Central memory CD8-positive, alpha-beta T cell (primary cell): Measurements from ENCODE around the gene POLR2C.
A peak's percentile ranks its signal among the peaks of the same experiment; 100 is the strongest.

Experiments
- ATAC-seq: fragments of 150-1000 bp; cut with Tn5 transposase; replicated peaks from 2 replicates; pipeline ENCODE4 v1.10.0; 2022; ENCODE audit warnings: mild to moderate bottlenecking, moderate FRiP score, moderate number of reproducible peaks; ENCODE audit not compliant: poor library complexity, severe bottlenecking; ENCODE audit errors: extremely low read depth
- DNase-seq, 2 donors: peaks; one replicate each; pipeline ENCODE4 v3.0.0; 2021; ENCODE audit warnings: low spot score in 2 of 2
- H3K27ac Mint-ChIP-seq: one replicate; pipeline ENCODE4 v1.8.0; 2022; ENCODE audit warnings: low read depth, mild to moderate bottlenecking, moderate library complexity, mixed read lengths
- H3K27me3 Mint-ChIP-seq: one replicate; pipeline ENCODE4 v1.8.0; 2022; ENCODE audit warnings: mixed read lengths
- H3K36me3 Mint-ChIP-seq: one replicate; pipeline ENCODE4 v1.8.0; 2022; ENCODE audit warnings: mild to moderate bottlenecking, moderate library complexity, mixed read lengths; ENCODE audit not compliant: insufficient read depth
- H3K4me1 Mint-ChIP-seq: one replicate; pipeline ENCODE4 v1.8.0; 2022; ENCODE audit warnings: mixed read lengths
- H3K4me3 Mint-ChIP-seq: one replicate; pipeline ENCODE4 v1.8.0; 2022; ENCODE audit warnings: mild to moderate bottlenecking, moderate library complexity, mixed read lengths
- H3K9me3 Mint-ChIP-seq: one replicate; pipeline ENCODE4 v1.8.0; 2022; ENCODE audit warnings: mixed read lengths

Gene POLR2C

DNA sequence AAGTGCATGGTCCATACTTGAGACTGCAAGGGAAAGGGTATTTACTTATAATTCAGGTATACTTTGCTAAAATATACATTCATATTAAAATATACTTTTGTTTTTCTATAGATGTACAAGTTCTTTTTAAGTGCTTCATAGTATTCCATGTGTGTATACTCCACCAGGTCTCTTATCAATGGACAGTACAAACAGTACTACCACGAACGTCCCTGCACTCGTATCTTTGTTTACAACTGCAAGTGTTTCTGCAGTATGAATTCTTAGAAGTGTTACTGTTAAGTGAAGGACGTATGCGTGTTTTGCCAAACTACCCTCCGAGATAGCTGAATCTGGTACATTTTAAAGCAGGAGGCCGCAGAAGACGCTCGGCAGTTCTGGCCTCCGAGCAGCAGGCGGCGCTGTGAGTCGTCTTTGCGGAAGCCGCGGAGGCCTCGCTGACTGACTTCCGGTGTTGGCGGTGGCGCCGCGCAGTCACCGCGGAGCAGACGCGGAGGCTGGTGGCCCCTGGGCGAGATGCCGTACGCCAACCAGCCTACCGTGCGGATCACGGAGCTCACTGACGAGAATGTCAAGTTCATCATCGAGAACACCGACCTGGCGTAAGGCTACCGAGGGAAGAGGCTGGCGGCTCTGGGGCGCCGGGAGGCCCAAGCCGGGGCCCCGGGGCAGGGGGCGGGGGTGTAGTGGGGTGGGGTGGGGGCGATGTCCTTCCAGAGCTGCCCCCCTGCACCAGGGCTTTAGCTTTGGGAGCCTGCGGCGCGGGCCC is at the start of gene POLR2C:
Gene POLR2C (plus strand): TSS at position 471 of the 769 bp plus-strand sequence. CDS start 46 bp downstream, at position 517.
- Mint-ChIP-seq H3K4me1 (peaks cover 30% of the 10 kb centered on the region), H3K27me3 (no peaks in the 10 kb centered on the region), H3K27ac (peak within 1 kb of the TSS; percentile 98), H3K9me3 (no peaks in the 10 kb centered on the region), H3K36me3 (peaks cover 37% of the 10 kb centered on the region), H3K4me3 (peak within 1 kb of the TSS; percentile 97)
- DNase-seq (peak; percentile 88 to 96), ATAC-seq (peak; percentile 93)

DNA sequence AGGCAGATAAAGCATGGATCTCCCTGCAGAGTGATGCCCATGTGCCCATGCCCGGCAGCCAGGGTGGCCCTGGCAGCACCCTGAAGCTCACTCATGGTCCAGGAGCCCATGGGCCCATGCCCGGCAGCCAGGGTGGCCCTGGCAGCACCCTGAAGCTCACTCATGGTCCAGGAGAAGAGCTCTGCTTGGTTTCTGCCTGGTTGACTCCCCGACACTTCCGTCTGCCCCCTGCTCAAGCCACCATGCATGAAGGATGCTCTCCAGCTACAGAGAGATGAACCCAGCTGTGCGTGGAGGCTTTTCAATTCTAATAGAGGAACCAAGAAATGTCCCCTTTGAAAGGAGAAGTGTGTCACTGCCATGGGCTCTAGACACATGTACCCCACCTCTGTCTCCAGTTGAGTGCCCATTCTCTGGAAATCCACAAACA is 49.2 kb upstream of the POLR2C start:
- DNase-seq = no peak

DNA sequence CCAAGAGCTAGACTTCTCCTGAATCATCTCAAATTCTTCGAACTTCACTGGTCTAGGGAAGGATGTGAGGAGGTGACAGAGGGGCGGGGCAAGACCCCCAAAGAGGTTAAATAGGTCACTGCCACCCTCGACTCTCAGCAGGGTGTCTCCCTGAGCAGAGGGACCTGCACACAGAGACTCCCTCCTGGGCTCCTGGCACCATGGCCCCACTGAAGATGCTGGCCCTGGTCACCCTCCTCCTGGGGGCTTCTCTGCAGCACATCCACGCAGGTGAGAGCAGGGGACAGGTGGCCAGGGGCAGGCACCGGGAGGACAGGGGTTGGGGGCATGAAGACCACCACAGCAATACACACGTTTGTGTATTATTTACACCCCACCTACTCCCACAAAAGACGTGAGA is 48.7 kb upstream of the POLR2C start:
- Mint-ChIP-seq H3K4me3 (no peak overlapping the region), H3K27me3 (no peaks in the 10 kb centered on the region), H3K4me1 (peaks cover 19% of the 10 kb centered on the region), H3K9me3 (no peaks in the 10 kb centered on the region), H3K27ac (no peak overlapping the region), H3K36me3 (peaks cover 9% of the 10 kb centered on the region)
- DNase-seq = no peak
- no peak for ATAC-seq

More for the DNA sequence above, 49.2 kb upstream of the POLR2C start:
- Mint-ChIP-seq H3K36me3 (peaks cover 9% of the 10 kb centered on the region), H3K4me1 (peaks cover 15% of the 10 kb centered on the region), H3K27ac (no peak overlapping the region), H3K27me3 (no peaks in the 10 kb centered on the region), H3K9me3 (no peaks in the 10 kb centered on the region), H3K4me3 (no peak overlapping the region)
- no peak for ATAC-seq

DNA sequence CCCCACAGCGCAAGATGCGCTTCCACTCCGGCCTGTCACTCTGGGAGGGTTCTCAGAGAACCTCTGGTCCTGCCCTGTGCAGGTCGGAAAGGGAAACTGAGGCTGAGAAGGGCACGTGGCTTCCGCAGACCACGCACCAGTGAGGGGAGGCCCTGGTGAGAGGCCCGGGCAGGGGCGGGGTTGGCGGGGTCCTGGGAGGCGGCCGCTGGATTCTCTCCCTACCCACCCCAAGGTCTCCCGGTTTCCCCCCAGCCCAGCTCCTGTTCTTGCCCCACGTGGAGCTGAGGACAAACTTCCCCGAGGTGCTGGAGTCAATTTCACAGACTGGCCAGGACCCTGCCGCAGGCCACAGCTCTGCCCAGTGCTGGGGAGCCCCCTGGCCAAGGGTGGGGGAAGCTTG is 46.4 kb upstream of the POLR2C start:
- H3K27ac Mint-ChIP-seq = no peak overlapping the region
- no peaks in the 10 kb centered on the region for H3K9me3 Mint-ChIP-seq
- ATAC-seq = no peak
- H3K4me3 Mint-ChIP-seq = peak overlapping the region; percentile 23
- H3K36me3 Mint-ChIP-seq = peaks cover 10% of the 10 kb centered on the region
- DNase-seq = no peak
- no peaks in the 10 kb centered on the region for H3K27me3 Mint-ChIP-seq
- H3K4me1 Mint-ChIP-seq = peaks cover 23% of the 10 kb centered on the region

DNA sequence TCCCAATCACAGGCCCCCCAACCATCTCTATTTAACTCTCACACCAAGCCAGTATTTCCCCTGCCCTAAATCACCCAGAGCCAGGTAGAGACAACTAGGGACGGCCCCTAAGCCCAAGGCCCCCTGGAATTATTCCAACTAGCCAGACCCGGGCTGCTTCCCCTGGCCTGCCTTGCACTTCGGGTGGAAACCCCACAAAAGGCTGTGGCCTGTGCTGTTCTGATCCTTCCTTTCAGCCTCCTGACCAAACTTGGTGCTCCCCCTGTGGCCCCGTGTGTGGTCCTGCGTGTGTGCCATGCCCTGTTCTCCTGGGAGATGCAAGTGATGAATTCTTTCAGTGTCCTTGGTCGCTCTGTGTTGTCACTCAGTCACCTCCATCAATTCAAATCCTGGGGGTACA is 43.0 kb upstream of the POLR2C start:
- Mint-ChIP-seq H3K27me3 (no peaks in the 10 kb centered on the region), H3K4me3 (no peak overlapping the region), H3K9me3 (no peaks in the 10 kb centered on the region), H3K27ac (peak overlapping the region; percentile 89), H3K36me3 (peaks cover 13% of the 10 kb centered on the region), H3K4me1 (peaks cover 23% of the 10 kb centered on the region)
- ATAC-seq (no peak), DNase-seq (no peak)

DNA sequence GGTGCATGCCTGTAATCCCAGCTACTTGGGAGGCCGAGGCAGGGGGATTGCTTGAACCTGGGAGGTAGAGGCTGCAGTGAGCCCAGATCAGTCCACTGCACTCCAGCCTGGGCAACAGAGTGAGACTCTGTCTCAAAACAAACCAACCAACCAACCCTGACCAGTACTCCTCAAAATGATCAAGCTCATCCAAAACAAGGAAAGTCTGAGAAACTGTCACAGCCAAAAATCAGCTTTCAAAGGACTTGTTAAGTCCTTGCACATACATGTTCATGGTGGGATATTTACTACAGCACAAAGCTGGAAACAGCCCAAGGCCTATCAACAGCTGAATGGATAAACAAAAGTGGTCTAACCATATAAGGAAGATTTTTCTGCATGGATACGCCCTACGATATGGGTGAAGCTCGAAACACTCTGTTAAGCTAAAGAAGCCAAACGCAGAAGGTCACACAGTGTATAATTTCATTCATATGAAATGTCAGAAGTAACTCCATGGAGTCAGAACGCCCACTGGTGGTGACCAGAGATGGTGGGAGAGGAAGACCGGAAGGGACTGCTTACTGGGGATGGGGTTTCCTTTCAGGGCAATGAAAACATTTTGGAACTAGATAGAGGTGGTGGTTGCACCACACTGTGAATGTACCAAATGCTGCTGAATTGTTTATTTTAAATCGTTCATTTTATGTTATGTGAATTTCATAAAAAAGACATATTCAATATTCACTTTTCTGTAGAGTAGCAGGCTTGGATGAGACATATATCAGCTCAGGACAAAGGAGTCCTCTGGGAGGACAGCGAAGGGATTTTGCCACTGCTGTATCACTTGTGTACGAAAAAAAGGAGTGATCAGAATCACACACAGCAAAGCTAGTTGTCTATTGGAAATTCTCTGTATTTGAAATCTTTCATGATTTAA is 40.2 kb upstream of the POLR2C start:
- Mint-ChIP-seq H3K27ac (no peak overlapping the region), H3K36me3 (peaks cover 7% of the 10 kb centered on the region), H3K9me3 (no peaks in the 10 kb centered on the region), H3K4me1 (peaks cover 14% of the 10 kb centered on the region), H3K27me3 (no peaks in the 10 kb centered on the region), H3K4me3 (no peak overlapping the region)
- ATAC-seq = no peak
- no peak for DNase-seq

DNA sequence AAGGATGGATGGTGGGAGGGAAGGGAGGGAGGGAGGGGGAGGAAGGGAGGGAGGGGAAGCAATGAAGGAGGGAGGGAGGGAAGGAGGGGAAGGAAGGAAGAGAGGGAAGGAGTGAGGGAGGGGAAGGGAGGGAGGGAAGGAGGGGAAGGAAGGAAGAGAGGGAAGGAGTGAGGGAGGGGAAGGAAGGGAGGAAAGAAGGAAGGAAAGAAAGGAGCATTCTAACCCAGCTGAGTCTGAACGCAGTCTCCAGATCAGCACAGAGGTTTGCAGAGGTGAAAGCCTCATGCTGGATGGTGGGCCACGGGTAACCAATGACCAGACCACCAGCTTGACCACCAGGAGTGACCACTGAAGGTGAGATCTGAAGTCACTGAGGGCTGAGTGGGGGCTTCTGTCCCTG is 39.3 kb upstream of the POLR2C start:
- no peaks in the 10 kb centered on the region for H3K9me3 Mint-ChIP-seq
- peaks cover 6% of the 10 kb centered on the region for H3K36me3 Mint-ChIP-seq
- no peak overlapping the region for H3K4me3 Mint-ChIP-seq
- no peaks in the 10 kb centered on the region for H3K27me3 Mint-ChIP-seq
- ATAC-seq (no peak), DNase-seq (no peak)
- peaks cover 9% of the 10 kb centered on the region for H3K4me1 Mint-ChIP-seq
- no peak overlapping the region for H3K27ac Mint-ChIP-seq

DNA sequence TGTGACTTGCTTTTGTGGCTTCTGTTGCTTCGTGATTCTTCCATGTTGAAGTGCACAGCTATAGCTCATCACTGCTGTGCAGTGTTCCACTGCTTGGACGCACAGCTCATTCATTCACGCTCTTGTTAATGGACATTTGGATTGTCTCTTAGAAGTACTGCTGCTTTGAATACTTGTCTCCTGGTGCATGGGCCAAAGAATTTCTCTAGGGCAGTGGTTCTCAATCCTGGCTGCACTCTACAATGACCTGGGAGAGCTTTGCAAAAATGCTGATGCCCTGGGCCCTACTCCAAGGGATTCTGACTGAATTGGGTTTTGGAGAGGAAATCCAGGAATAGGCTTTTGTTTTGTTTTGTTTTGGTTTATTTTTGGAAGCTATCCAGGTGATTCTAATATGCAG is 37.9 kb upstream of the POLR2C start:
- H3K27me3 Mint-ChIP-seq = no peaks in the 10 kb centered on the region
- DNase-seq = no peak
- H3K36me3 Mint-ChIP-seq = peaks cover 14% of the 10 kb centered on the region
- H3K4me3 Mint-ChIP-seq = no peak overlapping the region
- H3K4me1 Mint-ChIP-seq = no peaks in the 10 kb centered on the region
- no peak for ATAC-seq
- no peaks in the 10 kb centered on the region for H3K9me3 Mint-ChIP-seq
- no peak overlapping the region for H3K27ac Mint-ChIP-seq

DNA sequence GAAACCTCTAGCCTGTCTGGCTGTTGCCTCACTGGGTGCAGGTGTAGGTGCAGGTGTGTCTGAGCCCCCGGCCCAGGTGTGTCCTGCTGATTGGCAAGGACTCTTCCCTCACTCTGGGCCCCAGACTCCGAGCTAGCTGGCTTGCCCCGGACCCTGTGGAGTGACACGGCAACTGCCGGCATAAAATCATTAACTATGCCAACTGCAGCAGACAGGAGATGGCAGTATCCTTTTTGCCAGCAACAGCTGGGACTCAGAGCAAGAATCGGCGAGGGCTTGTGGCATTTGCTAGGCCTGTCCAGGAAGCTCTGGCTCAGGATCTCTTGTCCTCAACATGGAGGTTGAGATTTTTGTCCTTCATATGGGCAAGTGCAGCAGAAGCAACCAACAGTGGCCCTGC is 36.1 kb upstream of the POLR2C start:
- H3K4me3 Mint-ChIP-seq = no peak overlapping the region
- H3K27me3 Mint-ChIP-seq = no peaks in the 10 kb centered on the region
- H3K4me1 Mint-ChIP-seq = no peaks in the 10 kb centered on the region
- no peak for ATAC-seq
- no peak for DNase-seq
- no peaks in the 10 kb centered on the region for H3K9me3 Mint-ChIP-seq
- H3K27ac Mint-ChIP-seq = no peak overlapping the region
- H3K36me3 Mint-ChIP-seq = peaks cover 27% of the 10 kb centered on the region

DNA sequence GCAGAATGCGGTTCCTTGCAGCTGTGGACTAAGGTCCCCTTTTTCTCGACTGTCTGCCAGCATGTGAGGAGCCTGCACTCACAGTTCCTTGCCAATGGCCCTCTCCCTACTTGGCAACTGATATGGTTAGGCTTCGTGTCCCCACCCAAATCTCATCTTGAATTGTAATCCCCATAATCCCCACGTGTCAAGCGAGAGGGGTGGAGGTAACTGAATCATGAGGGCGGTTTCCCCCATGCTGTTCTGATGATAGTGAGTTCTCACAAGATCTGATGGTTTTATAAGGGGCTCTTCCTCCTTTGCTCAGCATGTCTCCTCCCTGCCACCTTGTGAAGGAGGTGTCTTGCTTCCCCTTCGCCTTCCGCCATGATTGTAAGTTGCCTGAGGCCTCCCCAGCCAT is 35.2 kb upstream of the POLR2C start:
- peaks cover 35% of the 10 kb centered on the region for H3K36me3 Mint-ChIP-seq
- H3K27me3 Mint-ChIP-seq = no peaks in the 10 kb centered on the region
- H3K9me3 Mint-ChIP-seq = no peaks in the 10 kb centered on the region
- DNase-seq (no peak), ATAC-seq (no peak)
- H3K27ac Mint-ChIP-seq = peak overlapping the region; percentile 58
- H3K4me3 Mint-ChIP-seq = no peak overlapping the region
- H3K4me1 Mint-ChIP-seq = no peaks in the 10 kb centered on the region

DNA sequence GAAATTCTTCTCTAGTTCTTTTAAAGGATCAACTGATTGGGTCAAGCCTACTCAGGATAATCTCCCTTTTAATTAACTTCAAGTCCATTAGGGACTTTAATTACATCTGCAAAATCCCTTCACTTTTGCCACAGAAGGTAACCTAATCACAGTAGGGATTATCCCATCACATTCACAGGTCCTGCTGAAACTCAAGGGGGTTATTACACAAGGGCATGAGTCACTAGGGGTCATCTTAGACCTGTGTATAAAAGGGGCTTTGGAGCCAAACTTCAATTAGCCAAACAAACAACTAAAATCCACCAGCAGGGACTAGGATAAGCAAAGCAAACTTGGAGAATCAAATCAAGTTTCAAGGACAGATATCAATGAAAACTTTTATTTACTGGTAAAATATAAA is 34.7 kb upstream of the POLR2C start:
- no peaks in the 10 kb centered on the region for H3K9me3 Mint-ChIP-seq
- H3K36me3 Mint-ChIP-seq = peaks cover 40% of the 10 kb centered on the region
- no peaks in the 10 kb centered on the region for H3K4me1 Mint-ChIP-seq
- ATAC-seq = no peak
- H3K4me3 Mint-ChIP-seq = no peak overlapping the region
- DNase-seq = no peak
- peak overlapping the region; percentile 58 for H3K27ac Mint-ChIP-seq
- no peaks in the 10 kb centered on the region for H3K27me3 Mint-ChIP-seq

DNA sequence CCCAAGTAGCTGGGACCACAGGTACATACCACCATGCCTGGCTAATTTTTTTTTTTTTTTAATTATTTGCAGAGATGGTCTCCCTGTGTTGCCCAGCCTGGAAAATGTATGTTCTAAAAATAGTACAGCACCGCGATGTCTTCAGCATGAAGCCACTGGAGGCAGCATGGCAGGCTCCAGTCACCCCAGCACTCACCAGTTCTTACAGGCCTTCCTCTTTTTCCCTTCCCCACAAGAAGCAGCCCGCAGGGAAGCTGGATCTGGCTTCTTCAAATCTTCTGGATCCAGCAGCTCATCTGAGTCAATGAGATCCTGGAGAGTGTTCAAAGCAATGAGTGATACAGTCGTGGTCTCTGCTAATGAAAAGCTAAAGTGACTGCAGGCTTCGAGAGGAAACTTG is 31.5 kb upstream of the POLR2C start:
- H3K9me3 Mint-ChIP-seq = no peaks in the 10 kb centered on the region
- H3K36me3 Mint-ChIP-seq = peaks cover 53% of the 10 kb centered on the region
- H3K4me1 Mint-ChIP-seq = no peaks in the 10 kb centered on the region
- H3K27me3 Mint-ChIP-seq = no peaks in the 10 kb centered on the region
- H3K27ac Mint-ChIP-seq = no peak overlapping the region
- no peak overlapping the region for H3K4me3 Mint-ChIP-seq
- ATAC-seq (no peak), DNase-seq (no peak)

DNA sequence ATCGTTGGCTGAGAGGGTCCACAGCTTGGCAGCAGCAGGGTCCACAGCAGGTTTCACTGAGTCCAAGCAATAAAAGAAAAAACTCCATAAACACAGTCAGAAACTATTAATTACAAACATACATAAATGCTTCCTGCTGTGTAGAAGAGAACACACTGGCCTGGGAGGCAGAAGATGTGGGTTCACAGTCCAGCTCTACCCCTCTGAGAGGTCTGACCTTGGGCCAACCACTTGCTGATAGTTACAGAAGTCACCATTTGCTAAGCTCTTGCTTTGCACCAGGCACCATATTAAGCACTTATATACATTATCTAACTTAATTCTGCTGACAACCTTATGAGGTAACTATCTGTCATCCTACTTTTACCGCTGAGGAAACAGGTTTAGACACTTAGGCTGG is 30.0 kb upstream of the POLR2C start:
- DNase-seq (no peak), ATAC-seq (no peak)
- Mint-ChIP-seq H3K36me3 (peaks cover 58% of the 10 kb centered on the region), H3K9me3 (no peaks in the 10 kb centered on the region), H3K4me3 (no peak overlapping the region), H3K27me3 (no peaks in the 10 kb centered on the region), H3K4me1 (no peaks in the 10 kb centered on the region), H3K27ac (no peak overlapping the region)
